ENCODE results near the gene ARGLU1. TPM values are rescaled to one million over a fixed set of nuclear protein-coding genes. Genes with fewer than 3 reads are reported as not detected.
A peak's percentile ranks its signal among the peaks of the same experiment; 100 is the strongest.

ARGLU1 gene
- total RNA-seq, 1 donor from 2014 or later = 142 TPM

DNA sequence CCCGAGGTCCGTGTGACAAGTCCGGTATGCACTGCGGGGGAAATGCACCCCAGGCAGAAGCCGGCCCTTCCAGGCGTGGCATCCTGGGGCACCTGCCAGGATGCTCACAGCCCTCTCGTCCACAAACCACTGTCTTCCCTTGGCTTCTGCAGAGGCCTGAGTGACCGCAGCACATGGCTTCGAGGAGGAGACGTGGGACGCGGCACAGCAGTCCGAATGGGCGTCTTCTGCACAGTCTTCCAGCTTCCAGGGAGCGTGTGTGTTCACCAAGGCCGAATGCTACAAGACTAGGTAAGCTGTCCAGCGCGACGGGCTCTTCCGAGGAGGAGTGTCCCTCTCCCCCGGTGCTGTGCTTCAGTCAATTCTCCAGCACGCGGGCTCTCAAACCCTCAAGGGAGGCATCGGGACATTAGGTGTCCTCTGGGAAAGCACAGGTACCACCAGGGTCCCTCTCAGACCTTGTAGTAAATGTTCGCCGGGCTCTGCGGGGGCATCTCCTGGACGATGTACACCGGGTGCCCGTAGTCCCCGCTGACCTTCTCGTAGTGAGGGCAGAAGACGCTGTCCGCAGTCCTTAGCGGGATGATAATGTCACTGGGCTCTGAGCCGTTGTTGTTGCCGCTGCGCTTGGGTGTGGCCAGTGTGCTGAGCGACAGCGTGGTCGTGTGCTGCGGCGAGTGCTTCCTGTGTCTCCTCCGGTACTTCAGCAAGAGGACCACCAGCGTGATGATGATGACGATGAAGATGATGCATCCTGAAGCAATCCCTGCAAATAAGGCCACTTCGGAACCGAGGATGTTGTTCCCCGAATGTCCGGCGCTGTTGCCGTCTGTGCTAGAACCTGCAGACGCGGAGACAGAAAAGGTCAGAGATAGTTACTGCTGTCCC lies 75.1 kb downstream of the ARGLU1 start:
- Mint-ChIP-seq H3K27ac (ENCODE audit: unreplicated experiment) (peak overlapping the region; percentile 83), H3K36me3 (ENCODE audit: low read depth) (peaks cover 38% of the 10 kb centered on the region), H3K9me3 (no peaks in the 10 kb centered on the region), H3K27me3 (ENCODE audit: low read depth) (no peaks in the 10 kb centered on the region), H3K4me3 (peak overlapping the region; percentile 54), H3K4me1 (peaks cover 65% of the 10 kb centered on the region)
- no peak for DNase-seq (ENCODE audit: low read depth, low spot score)
- TF ChIP-seq, protein P1, sequence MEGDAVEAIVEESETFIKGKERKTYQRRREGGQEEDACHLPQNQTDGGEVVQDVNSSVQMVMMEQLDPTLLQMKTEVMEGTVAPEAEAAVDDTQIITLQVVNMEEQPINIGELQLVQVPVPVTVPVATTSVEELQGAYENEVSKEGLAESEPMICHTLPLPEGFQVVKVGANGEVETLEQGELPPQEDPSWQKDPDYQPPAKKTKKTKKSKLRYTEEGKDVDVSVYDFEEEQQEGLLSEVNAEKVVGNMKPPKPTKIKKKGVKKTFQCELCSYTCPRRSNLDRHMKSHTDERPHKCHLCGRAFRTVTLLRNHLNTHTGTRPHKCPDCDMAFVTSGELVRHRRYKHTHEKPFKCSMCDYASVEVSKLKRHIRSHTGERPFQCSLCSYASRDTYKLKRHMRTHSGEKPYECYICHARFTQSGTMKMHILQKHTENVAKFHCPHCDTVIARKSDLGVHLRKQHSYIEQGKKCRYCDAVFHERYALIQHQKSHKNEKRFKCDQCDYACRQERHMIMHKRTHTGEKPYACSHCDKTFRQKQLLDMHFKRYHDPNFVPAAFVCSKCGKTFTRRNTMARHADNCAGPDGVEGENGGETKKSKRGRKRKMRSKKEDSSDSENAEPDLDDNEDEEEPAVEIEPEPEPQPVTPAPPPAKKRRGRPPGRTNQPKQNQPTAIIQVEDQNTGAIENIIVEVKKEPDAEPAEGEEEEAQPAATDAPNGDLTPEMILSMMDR (conservative IDR thresholded peaks at IDR 0.05) = no peak

DNA sequence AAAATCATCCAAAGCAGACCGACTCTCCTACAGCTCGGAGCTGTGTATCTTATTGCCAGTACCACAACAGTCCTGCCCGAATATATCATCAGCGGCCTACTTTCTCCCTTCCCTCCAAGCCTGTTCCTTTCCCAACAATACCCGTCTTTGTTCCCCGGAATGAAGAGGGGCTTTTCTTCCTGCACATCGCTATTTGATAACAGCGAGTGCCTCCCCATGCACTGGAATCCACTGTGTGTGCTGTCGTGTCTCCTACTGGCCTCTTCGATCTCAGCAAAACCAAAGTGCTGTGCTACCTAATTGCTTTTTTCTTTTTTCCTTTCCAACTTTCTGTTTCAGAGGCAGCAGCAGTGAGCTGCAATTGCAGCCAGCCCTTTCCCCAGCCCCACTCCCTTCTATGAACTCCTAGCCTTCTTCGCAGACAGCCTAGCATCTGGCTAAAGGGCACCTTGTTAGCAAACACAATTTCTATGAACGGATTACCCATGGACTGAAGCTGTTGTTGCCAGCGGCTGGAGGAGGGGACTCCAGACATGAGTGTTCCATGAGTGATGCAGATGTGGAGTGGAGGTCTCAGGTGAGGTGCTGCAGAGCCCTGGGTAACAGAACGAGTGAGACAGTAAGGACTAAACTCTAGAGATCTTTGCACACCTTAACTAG lies 75.9 kb downstream of the ARGLU1 start:
- no peaks in the 10 kb centered on the region for H3K9me3 Mint-ChIP-seq
- peak; percentile 32 for DNase-seq (ENCODE audit: low read depth, low spot score)
- H3K27ac Mint-ChIP-seq (ENCODE audit: unreplicated experiment) = peak overlapping the region; percentile 90
- H3K4me3 Mint-ChIP-seq = peak overlapping the region; percentile 56
- H3K36me3 Mint-ChIP-seq (ENCODE audit: low read depth) = peaks cover 38% of the 10 kb centered on the region
- H3K4me1 Mint-ChIP-seq = peaks cover 57% of the 10 kb centered on the region
- TF ChIP-seq, protein P1 (conservative IDR thresholded peaks at IDR 0.05) = no peak
- H3K27me3 Mint-ChIP-seq (ENCODE audit: low read depth) = no peaks in the 10 kb centered on the region

Other genes with a start within 250 kb of the ARGLU1 start
- gene EFNB2, start 32.5 kb downstream of the ARGLU1 start, total RNA-seq = 79.4 and 83.1 TPM in 2 replicates

All from neural crest cell (in vitro differentiated cells).